Karpas-422 (cell line): Measurements from ENCODE around the gene SPOCK1. TPM values are rescaled to one million over a fixed set of nuclear protein-coding genes. Genes with fewer than 3 reads are reported as not detected.

Experiments used
- DNase-seq: peaks from one replicate; pipeline ENCODE4 v3.0.0-alpha.2; 2015
- H2AFZ ChIP-seq: fragments of 200-600 bp; sonication (generic); 2 replicates; pipeline ENCODE4 v1.6.1; 2014; ENCODE audit warnings: antibody characterized with exemption, low read length, mixed read lengths
- H3K27ac ChIP-seq: fragments of 200-600 bp; sonication (generic); 2 replicates; pipeline ENCODE4 v1.5.1; 2014; ENCODE audit warnings: mild to moderate bottlenecking, low read length, moderate library complexity
- H3K27me3 ChIP-seq: fragments of 200-600 bp; sonication (generic); 2 replicates; pipeline ENCODE4 v1.6.1; 2014; ENCODE audit warnings: low read length, mixed read lengths
- H3K36me3 ChIP-seq: fragments of 200-600 bp; sonication (generic); 2 replicates; pipeline ENCODE4 v1.6.1; 2014; ENCODE audit warnings: low read length, mixed read lengths; ENCODE audit not compliant: insufficient read depth
- H3K4me1 ChIP-seq: fragments of 200-600 bp; sonication (generic); 2 replicates; pipeline ENCODE4 v1.6.1; 2014; ENCODE audit warnings: mild to moderate bottlenecking, low read length, mixed read lengths
- H3K4me2 ChIP-seq: fragments of 200-600 bp; sonication (generic); 2 replicates; pipeline ENCODE4 v1.6.1; 2014; ENCODE audit warnings: low read length, low read depth, mild to moderate bottlenecking; ENCODE audit not compliant: poor library complexity, severe bottlenecking
- H3K4me3 ChIP-seq: fragments of 200-600 bp; sonication (generic); 2 replicates; pipeline ENCODE4 v1.5.1; 2014; ENCODE audit warnings: mild to moderate bottlenecking, antibody characterized with exemption, low read length, mixed read lengths
- H3K79me2 ChIP-seq: fragments of 200-600 bp; sonication (generic); 2 replicates; pipeline ENCODE4 v1.6.1; 2014; ENCODE audit warnings: mild to moderate bottlenecking, low read length, mixed read lengths
- H3K9ac ChIP-seq: fragments of 200-600 bp; sonication (generic); 2 replicates; pipeline ENCODE4 v1.6.0; 2014; ENCODE audit warnings: low read length
- H3K9me2 ChIP-seq: fragments of 200-600 bp; sonication (generic), shearing (Covaris generic); replicated peaks from 2 replicates; pipeline ENCODE4 v1.6.0; 2014; ENCODE audit warnings: mild to moderate bottlenecking, low read length, moderate library complexity; ENCODE audit not compliant: insufficient read depth
- H3K9me3 ChIP-seq: fragments of 300-700, 200-600 bp; sonication (generic); 2 replicates; pipeline ENCODE4 v1.6.1; 2014; ENCODE audit warnings: low read length, mixed read lengths
- H4K20me1 ChIP-seq: fragments of 200-600 bp; sonication (generic); 2 replicates; pipeline ENCODE4 v1.6.1; 2014; ENCODE audit warnings: mild to moderate bottlenecking, antibody characterized with exemption, low read length, low read depth; ENCODE audit not compliant: insufficient read depth
- total RNA-seq: library from RNA; depleted of rRNA; stranded (reverse); fragments of >200 nt; shearing (Covaris generic); gene quantifications from 2 replicates; pipeline ENCODE4 v1.2.3, GENCODE V29; 2014; ENCODE audit warnings: low replicate concordance

The SPOCK1 gene
- total RNA-seq, 1 experiment from 2014 or later: 1.0 TPM

DNA sequence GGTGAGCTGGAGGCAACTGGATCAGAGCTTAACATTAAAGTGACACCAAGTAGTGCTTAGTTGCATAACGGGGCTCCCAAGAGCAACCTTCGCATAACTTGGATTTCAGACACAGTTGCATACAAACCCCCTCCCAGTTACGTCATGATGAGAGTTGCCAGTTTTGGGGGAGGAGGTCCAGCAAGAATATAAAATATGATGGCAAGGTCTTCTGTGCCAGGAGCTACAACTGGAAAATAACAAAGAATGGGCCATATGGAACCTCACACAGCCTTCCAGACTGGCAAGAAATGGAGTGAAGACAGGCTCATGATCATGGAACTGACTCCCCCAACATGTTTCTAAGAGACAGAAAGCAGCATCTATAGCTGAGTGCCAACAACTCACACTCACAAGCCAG, 8.5 kb downstream of the SPOCK1 start:
- Histone ChIP-seq H3K4me3 (no peak overlapping the region), H3K9me3 (no peaks in the 10 kb centered on the region), H4K20me1 (no peaks in the 10 kb centered on the region), H3K79me2 (no peaks in the 10 kb centered on the region), H3K36me3 (no peaks in the 10 kb centered on the region), H3K9me2 (no peaks in the 10 kb centered on the region), H3K27me3 (no peaks in the 10 kb centered on the region), H3K27ac (no peak overlapping the region), H3K4me2 (no peak overlapping the region), H3K4me1 (no peaks in the 10 kb centered on the region), H3K9ac (no peak overlapping the region), H2AFZ (no peak overlapping the region)
- DNase-seq: no peak

DNA sequence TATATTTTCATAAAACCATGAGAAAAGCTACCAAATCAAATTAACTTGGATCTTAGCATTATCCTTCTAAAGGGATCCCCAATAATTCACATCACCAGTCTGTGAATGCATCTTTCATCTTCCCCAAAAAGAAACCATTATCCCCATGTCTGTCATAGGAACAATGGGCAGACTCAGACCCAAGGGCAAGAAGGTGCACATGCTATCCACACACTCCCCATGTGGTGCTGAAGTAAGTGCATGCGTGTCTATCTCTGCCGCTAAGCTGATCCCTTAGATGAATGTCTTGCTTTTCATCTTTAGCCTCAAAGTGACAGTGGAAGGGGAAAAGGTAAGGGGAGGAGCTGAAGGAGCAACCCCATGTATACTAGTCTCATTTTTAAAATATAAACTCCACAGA, 10.2 kb downstream of the SPOCK1 start:
- H3K9me2 ChIP-seq: no peaks in the 10 kb centered on the region
- no peak overlapping the region for H3K4me3 ChIP-seq
- no peaks in the 10 kb centered on the region for H3K79me2 ChIP-seq
- no peak for DNase-seq
- H3K27me3 ChIP-seq: no peaks in the 10 kb centered on the region
- H3K9me3 ChIP-seq: no peaks in the 10 kb centered on the region
- no peaks in the 10 kb centered on the region for H3K4me1 ChIP-seq
- no peak overlapping the region for H3K27ac ChIP-seq
- no peak overlapping the region for H2AFZ ChIP-seq
- H3K36me3 ChIP-seq: no peaks in the 10 kb centered on the region
- H3K9ac ChIP-seq: no peak overlapping the region
- H4K20me1 ChIP-seq: no peaks in the 10 kb centered on the region
- no peak overlapping the region for H3K4me2 ChIP-seq

DNA sequence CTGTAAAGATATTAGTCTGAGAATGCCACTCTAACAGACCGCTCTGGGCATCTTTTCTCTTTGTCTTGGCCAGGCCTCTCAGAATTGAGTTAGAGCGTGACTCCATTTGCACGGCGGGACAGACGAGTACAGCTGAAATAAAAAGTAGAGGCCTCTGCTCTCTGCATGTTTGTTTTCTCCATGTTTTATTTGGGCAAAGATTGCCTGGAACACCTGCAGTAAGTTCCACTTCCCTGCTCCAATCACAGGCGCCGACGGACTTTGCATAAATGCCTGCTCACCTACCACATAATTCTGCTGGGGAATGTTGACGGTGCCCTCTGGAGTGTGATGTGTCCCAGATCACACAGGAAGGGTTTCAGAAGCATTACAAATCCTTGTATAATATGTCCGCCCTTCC, 10.6 kb downstream of the SPOCK1 start:
- Histone ChIP-seq H3K36me3 (no peaks in the 10 kb centered on the region), H3K4me1 (no peaks in the 10 kb centered on the region), H3K27me3 (no peaks in the 10 kb centered on the region), H3K27ac (no peak overlapping the region), H3K4me2 (no peak overlapping the region), H3K9me2 (no peaks in the 10 kb centered on the region), H3K9ac (no peak overlapping the region), H3K79me2 (no peaks in the 10 kb centered on the region), H4K20me1 (no peaks in the 10 kb centered on the region), H3K4me3 (no peak overlapping the region), H2AFZ (no peak overlapping the region), H3K9me3 (no peaks in the 10 kb centered on the region)
- no peak for DNase-seq

DNA sequence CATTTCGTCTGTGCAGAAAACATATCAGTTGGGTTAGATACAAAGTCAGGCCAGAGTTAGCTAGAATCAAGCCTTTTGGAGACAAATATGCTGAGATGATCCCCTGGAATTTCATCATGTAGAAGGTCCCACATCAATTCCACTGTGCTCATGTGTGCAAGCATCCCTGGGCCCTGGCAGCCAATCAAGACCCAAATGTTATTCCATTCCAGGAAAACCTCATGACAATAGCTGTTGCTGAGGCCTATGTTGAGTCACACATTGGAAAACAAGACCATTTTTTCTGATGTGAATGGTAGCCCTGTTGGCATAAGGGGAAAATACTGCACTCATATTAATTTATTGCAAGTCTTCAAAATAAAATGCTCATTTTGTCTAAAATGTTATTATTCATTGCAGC, 11.5 kb downstream of the SPOCK1 start:
- Histone ChIP-seq H3K4me1 (no peaks in the 10 kb centered on the region), H3K36me3 (no peaks in the 10 kb centered on the region), H3K79me2 (no peaks in the 10 kb centered on the region), H3K4me3 (no peak overlapping the region), H4K20me1 (no peaks in the 10 kb centered on the region), H3K27me3 (no peaks in the 10 kb centered on the region), H3K4me2 (no peak overlapping the region), H2AFZ (no peak overlapping the region), H3K9me3 (no peaks in the 10 kb centered on the region), H3K9ac (no peak overlapping the region), H3K9me2 (no peaks in the 10 kb centered on the region), H3K27ac (no peak overlapping the region)
- no peak for DNase-seq

DNA sequence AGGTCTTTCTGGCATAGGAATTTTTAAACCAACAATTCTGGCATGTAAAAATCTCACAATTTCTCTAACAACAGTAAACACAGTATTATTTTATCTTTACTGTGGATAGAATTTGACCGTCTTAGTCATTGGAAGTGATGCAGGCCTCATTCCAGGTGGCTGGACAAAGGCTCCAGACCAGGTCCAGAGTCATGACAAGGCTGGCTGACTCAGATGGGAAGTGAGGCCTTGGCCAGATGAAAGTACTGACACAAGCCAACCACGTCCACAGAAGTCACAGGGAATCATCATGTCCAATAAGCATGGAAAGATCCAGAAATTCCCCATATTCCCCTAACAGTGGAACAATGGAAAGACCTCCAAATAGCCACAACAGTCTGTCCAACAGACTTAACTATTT, 12.4 kb downstream of the SPOCK1 start:
- DNase-seq: no peak
- Histone ChIP-seq H3K36me3 (no peaks in the 10 kb centered on the region), H3K9ac (no peak overlapping the region), H3K4me1 (no peaks in the 10 kb centered on the region), H4K20me1 (no peaks in the 10 kb centered on the region), H3K9me3 (no peaks in the 10 kb centered on the region), H3K9me2 (no peaks in the 10 kb centered on the region), H3K4me2 (no peak overlapping the region), H3K27ac (no peak overlapping the region), H3K27me3 (no peaks in the 10 kb centered on the region), H2AFZ (no peak overlapping the region), H3K4me3 (no peak overlapping the region), H3K79me2 (no peaks in the 10 kb centered on the region)

DNA sequence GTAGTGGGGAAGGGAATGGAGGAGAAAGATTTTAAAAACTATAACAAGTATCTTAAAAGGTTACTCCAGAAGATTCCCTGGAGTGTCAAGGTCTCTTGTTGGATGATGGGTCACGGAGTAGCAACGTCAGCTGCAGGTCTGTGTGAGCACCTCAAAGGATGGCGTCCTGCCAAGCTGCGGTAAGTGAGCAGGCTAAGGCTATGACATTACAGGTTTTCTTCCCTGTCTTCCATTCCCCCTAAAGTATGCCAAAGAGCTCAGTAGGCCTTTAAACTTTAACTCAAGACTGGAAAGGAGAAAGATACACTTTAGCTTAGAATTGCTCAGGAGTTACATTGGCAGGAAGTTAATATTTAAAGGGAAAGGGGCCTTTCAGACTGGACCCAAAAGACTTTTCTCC, 17.5 kb downstream of the SPOCK1 start:
- Histone ChIP-seq H2AFZ (no peak overlapping the region), H3K27ac (no peak overlapping the region), H4K20me1 (no peaks in the 10 kb centered on the region), H3K9me2 (no peaks in the 10 kb centered on the region), H3K9me3 (no peaks in the 10 kb centered on the region), H3K36me3 (no peaks in the 10 kb centered on the region), H3K4me3 (no peak overlapping the region), H3K79me2 (no peaks in the 10 kb centered on the region), H3K27me3 (no peaks in the 10 kb centered on the region), H3K4me2 (no peak overlapping the region), H3K9ac (no peak overlapping the region), H3K4me1 (no peaks in the 10 kb centered on the region)
- DNase-seq: no peak

DNA sequence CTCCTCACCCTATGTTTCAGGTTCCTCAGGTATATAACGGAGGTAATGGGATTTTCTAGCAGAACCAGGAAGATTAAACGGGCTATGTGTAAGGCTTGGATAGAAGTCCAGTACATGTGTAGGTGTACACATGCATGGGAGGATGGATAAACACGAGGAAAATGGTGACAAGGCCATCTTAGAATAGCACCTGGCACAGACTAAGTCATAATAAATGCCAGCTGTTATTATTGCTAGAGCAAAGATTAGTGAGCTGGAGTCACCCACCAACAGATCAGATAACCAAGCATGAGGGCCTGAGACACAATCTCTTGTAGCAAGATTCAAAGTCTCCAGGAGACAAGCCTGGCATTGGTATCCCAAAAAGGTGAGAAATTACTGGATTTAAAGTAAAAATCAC, 21.1 kb downstream of the SPOCK1 start:
- Histone ChIP-seq H3K79me2 (no peaks in the 10 kb centered on the region), H3K27ac (no peak overlapping the region), H3K36me3 (no peaks in the 10 kb centered on the region), H2AFZ (no peak overlapping the region), H3K9ac (no peak overlapping the region), H3K9me3 (no peaks in the 10 kb centered on the region), H3K27me3 (no peaks in the 10 kb centered on the region), H3K4me3 (no peak overlapping the region), H3K4me2 (no peak overlapping the region), H3K9me2 (no peaks in the 10 kb centered on the region), H4K20me1 (no peaks in the 10 kb centered on the region), H3K4me1 (no peaks in the 10 kb centered on the region)
- DNase-seq: no peak

DNA sequence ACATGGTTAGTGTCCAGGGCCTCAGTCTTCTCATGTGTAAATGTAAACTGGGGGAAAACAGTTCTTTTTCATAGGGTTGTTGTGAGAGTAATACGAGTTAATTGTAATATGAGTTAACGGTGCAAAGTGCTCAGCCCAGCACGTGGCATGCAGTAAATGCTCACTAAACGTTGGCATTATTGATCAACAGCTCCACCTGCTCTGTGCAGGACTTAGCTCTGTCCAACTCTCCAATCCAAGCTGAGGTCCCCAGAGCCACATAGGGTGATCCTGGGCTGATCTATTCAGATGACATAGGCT, 28.3 kb downstream of the SPOCK1 start:
- Histone ChIP-seq H2AFZ (no peak overlapping the region), H3K27ac (no peak overlapping the region), H3K27me3 (no peaks in the 10 kb centered on the region), H3K36me3 (no peaks in the 10 kb centered on the region), H3K9me3 (no peaks in the 10 kb centered on the region), H3K9me2 (no peaks in the 10 kb centered on the region), H3K9ac (no peak overlapping the region), H3K4me3 (no peak overlapping the region), H3K4me1 (no peaks in the 10 kb centered on the region), H4K20me1 (no peaks in the 10 kb centered on the region), H3K79me2 (no peaks in the 10 kb centered on the region), H3K4me2 (no peak overlapping the region)
- no peak for DNase-seq
